GM18517 (cell line): ENCODE results near the gene EPB41L3.

Experiments
- ATAC-seq: cut with Tn5 transposase; IDR thresholded peaks from one replicate; pipeline ENCODE4 v1.9.1; 2021; ENCODE audit warnings: mild to moderate bottlenecking, moderate library complexity; ENCODE audit not compliant: unreplicated experiment

The EPB41L3 gene

GRCh38 chr18:5419030-5419429, 124.8 kb downstream of the EPB41L3 start:
- ATAC-seq, result no peak

- no peak for ATAC-seq
These were observed 126.5 kb downstream of the EPB41L3 start for GRCh38 chr18:5417342-5417741.

GRCh38 chr18:5416112-5416511, 127.7 kb downstream of the EPB41L3 start:
- no peak for ATAC-seq

- no peak for ATAC-seq
These were observed 128.1 kb downstream of the EPB41L3 start for GRCh38 chr18:5415665-5416064.

GRCh38 chr18:5415031-5415430, 128.8 kb downstream of the EPB41L3 start:
- no peak for ATAC-seq

GRCh38 chr18:5414546-5414945, 129.3 kb downstream of the EPB41L3 start:
- no peak for ATAC-seq

- ATAC-seq, result no peak
These were observed 130.3 kb downstream of the EPB41L3 start for GRCh38 chr18:5413447-5413846.

GRCh38 chr18:5410582-5410981, 133.2 kb downstream of the EPB41L3 start:
- no peak for ATAC-seq

GRCh38 chr18:5398269-5398668, 145.5 kb downstream of the EPB41L3 start:
- ATAC-seq, result no peak

GRCh38 chr18:5397102-5397501, 146.7 kb downstream of the EPB41L3 start:
- no peak for ATAC-seq

GRCh38 chr18:5395860-5396448, 147.8 kb downstream of the EPB41L3 start:
- no peak for ATAC-seq

- no peak for ATAC-seq
These were observed 150.0 kb downstream of the EPB41L3 start for GRCh38 chr18:5393779-5394178.

- ATAC-seq, result no peak
These were observed 152.4 kb downstream of the EPB41L3 start for GRCh38 chr18:5391409-5391808.

- no peak for ATAC-seq
These were observed 154.4 kb downstream of the EPB41L3 start for GRCh38 chr18:5389356-5389755.

GRCh38 chr18:5388896-5389295, 154.9 kb downstream of the EPB41L3 start:
- ATAC-seq, result no peak

GRCh38 chr18:5380586-5380985, 163.2 kb downstream of the EPB41L3 start:
- no peak for ATAC-seq

- ATAC-seq, result no peak
These were observed 166.8 kb downstream of the EPB41L3 start for GRCh38 chr18:5376986-5377385.

GRCh38 chr18:5370332-5370731, 173.5 kb downstream of the EPB41L3 start:
- no peak for ATAC-seq

GRCh38 chr18:5369513-5369912, 174.3 kb downstream of the EPB41L3 start:
- no peak for ATAC-seq

- no peak for ATAC-seq
These were observed 178.4 kb downstream of the EPB41L3 start for GRCh38 chr18:5365443-5365842.

- no peak for ATAC-seq
These were observed 193.2 kb downstream of the EPB41L3 start for GRCh38 chr18:5350636-5351035.
